ENCODE measurements around the gene SLC25A33. TPM values are rescaled to one million over a fixed set of nuclear protein-coding genes. Genes with fewer than 3 reads are reported as not detected.

SLC25A33 gene
- total and polyA plus RNA-seq, 2 donors (not counting 1 experiment from before 2014, with no cell fraction given), result 2.3 to 5.0 TPM

GRCh38 chr1:9539829-9540550 lies 725 bp downstream of the SLC25A33 start:
- under 1% methylated on average over 56 of the region's 61 CpGs for WGBS (ENCODE audit: insufficient coverage)
- intact Hi-C loops (cut with micrococcal nuclease), result loop anchor here (1.0 to 5.0 kb wide), 5 partner anchors 45 to 411 kb away; partner anchors contain the start of genes GPR157 and TMEM201
- H3K9ac ChIP-seq (ENCODE audit: low read length), result peak overlapping the region; percentile 78
- Mint-ChIP-seq H3K9me3 (ENCODE audit: insufficient read depth) (no peaks in the 10 kb centered on the region), H3K27ac (peak overlapping the region; percentile 94), H3K4me1 (peaks cover 30% of the 10 kb centered on the region), H3K27me3 (no peaks in the 10 kb centered on the region), H3K4me3 (peak overlapping the region; percentile 97)
- H3K4me1 ChIP-seq (ENCODE audit: control insufficient read depth in 2 of 2, insufficient read depth in 2 of 2, low read length in 2 of 2), result peaks cover 12 to 16% of the 10 kb centered on the region in 2 donors
- H3K9me3 ChIP-seq (ENCODE audit: control extremely low read depth in 1 of 3, control insufficient read depth in 2 of 3, insufficient read depth in 1 of 3, low read length in 2 of 3), result no peaks in the 10 kb centered on the region
- TF ChIP-seq EZH2 (IDR thresholded peaks at IDR 0.05; ENCODE audit: borderline replicate concordance, insufficient read depth, low read depth, low read length, poor library complexity, severe bottlenecking) (no peak), CTCF (IDR thresholded peaks at IDR 0.05) (no peak)
- POLR2A ChIA-PET, result no interaction called here
- DNase-seq, result peak; percentile 86
- H3K4me3 ChIP-seq (ENCODE audit: control extremely low read depth in 1 of 5, extremely low read depth in 1 of 5, insufficient read depth in 1 of 5, low read depth in 2 of 5, low read length in 4 of 5), result peak overlapping the region; percentile 24 to 80 (median 73)
- H2AFZ ChIP-seq (ENCODE audit: insufficient read depth, low read depth, low read length, poor library complexity, severe bottlenecking), result peak overlapping the region; percentile 61
- peak overlapping the region; percentile 90 for H3K4me2 ChIP-seq (replicated peaks; ENCODE audit: low read depth, low read length, poor library complexity, severe bottlenecking)
- CTCF ChIA-PET, result interaction anchor here (0.7 kb wide), 1 partner anchor 27 kb away, joined by 4 read pairs; no protein-coding TSS in a partner anchor
- peaks cover 55% of the 10 kb centered on the region for H3K79me2 ChIP-seq (ENCODE audit: control insufficient read depth, insufficient read depth, low read length)
- peak overlapping the region; percentile 38 to 90 for H3K27ac ChIP-seq (ENCODE audit: low read length in 2 of 2)
- H3K27me3 ChIP-seq (replicated peaks in 1 of 4; ENCODE audit: control extremely low read depth in 1 of 4, control insufficient read depth in 3 of 4, insufficient read depth in 4 of 4, low read length in 3 of 4), result no peaks in the 10 kb centered on the region
- peak; percentile 46 for ATAC-seq (ENCODE audit: low read depth)
- peaks cover 31% of the 10 kb centered on the region for H4K20me1 ChIP-seq (ENCODE audit: control insufficient read depth, insufficient read depth, low read length, poor library complexity, severe bottlenecking)
- no peaks in the 10 kb centered on the region for H3K36me3 ChIP-seq (replicated peaks in 1 of 2; ENCODE audit: control extremely low read depth in 1 of 2, control insufficient read depth in 1 of 2, extremely low read depth in 1 of 2, insufficient read depth in 2 of 2, low read length in 1 of 2)

GRCh38 chr1:9542430-9542829 lies 3.2 kb downstream of the SLC25A33 start:
- no CpG with 5 or more reads among the region's 3 CpGs for WGBS (ENCODE audit: insufficient coverage)
- DNase-seq, result no peak
- no peaks in the 10 kb centered on the region for H3K36me3 ChIP-seq (replicated peaks in 1 of 2; ENCODE audit: control extremely low read depth in 1 of 2, control insufficient read depth in 1 of 2, extremely low read depth in 1 of 2, insufficient read depth in 2 of 2, low read length in 1 of 2)
- no peak for ATAC-seq (ENCODE audit: low read depth)
- Mint-ChIP-seq H3K4me3 (no peak overlapping the region), H3K4me1 (peaks cover 40% of the 10 kb centered on the region), H3K27ac (no peak overlapping the region), H3K27me3 (no peaks in the 10 kb centered on the region), H3K9me3 (ENCODE audit: insufficient read depth) (no peaks in the 10 kb centered on the region)
- peaks cover 35% of the 10 kb centered on the region for H4K20me1 ChIP-seq (ENCODE audit: control insufficient read depth, insufficient read depth, low read length, poor library complexity, severe bottlenecking)
- H3K27me3 ChIP-seq (replicated peaks in 1 of 4; ENCODE audit: control extremely low read depth in 1 of 4, control insufficient read depth in 3 of 4, insufficient read depth in 4 of 4, low read length in 3 of 4), result no peaks in the 10 kb centered on the region
- H3K4me3 ChIP-seq (ENCODE audit: control extremely low read depth in 1 of 5, extremely low read depth in 1 of 5, insufficient read depth in 1 of 5, low read depth in 2 of 5, low read length in 4 of 5), result no peak overlapping the region
- POLR2A ChIA-PET, result no interaction called here
- no peak overlapping the region for H3K4me2 ChIP-seq (replicated peaks; ENCODE audit: low read depth, low read length, poor library complexity, severe bottlenecking)
- peaks cover 12 to 16% of the 10 kb centered on the region in 2 donors for H3K4me1 ChIP-seq (ENCODE audit: control insufficient read depth in 2 of 2, insufficient read depth in 2 of 2, low read length in 2 of 2)
- CTCF ChIA-PET, result interaction anchor here (1.6 kb wide), 1 partner anchor 31 kb away, joined by 3 read pairs; no protein-coding TSS in a partner anchor
- TF ChIP-seq CTCF (IDR thresholded peaks at IDR 0.05), result no peak
- no peak for TF ChIP-seq EZH2 (IDR thresholded peaks at IDR 0.05; ENCODE audit: borderline replicate concordance, insufficient read depth, low read depth, low read length, poor library complexity, severe bottlenecking)
- intact Hi-C loops (cut with micrococcal nuclease), result no loop called here
- H2AFZ ChIP-seq (ENCODE audit: insufficient read depth, low read depth, low read length, poor library complexity, severe bottlenecking), result no peak overlapping the region
- H3K79me2 ChIP-seq (ENCODE audit: control insufficient read depth, insufficient read depth, low read length), result peaks cover 77% of the 10 kb centered on the region
- no peak overlapping the region for H3K27ac ChIP-seq (ENCODE audit: low read length in 2 of 2)
- H3K9ac ChIP-seq (ENCODE audit: low read length), result no peak overlapping the region
- no peaks in the 10 kb centered on the region for H3K9me3 ChIP-seq (ENCODE audit: control extremely low read depth in 1 of 3, control insufficient read depth in 2 of 3, insufficient read depth in 1 of 3, low read length in 2 of 3)

Data from B cell (primary cell).